NK-92 treated with Interleukin-12 subunit alpha and Interleukin-12 subunit beta, amount 100 ng/mL, for 24 hours (cell line): ENCODE data around the gene SWI5.

Experiments
- DNase-seq: peaks from one replicate; lab custom pipeline; 2025; lab: John Stamatoyannopoulos, UW

SWI5 gene

GRCh38 chr9:128321343-128321742 is 45.3 kb downstream of the SWI5 start:
- no peak for DNase-seq

GRCh38 chr9:128321879-128322403 is 45.9 kb downstream of the SWI5 start:
- no peak for DNase-seq

GRCh38 chr9:128322404-128323211 is 46.5 kb downstream of the SWI5 start, which contains the start of the genes COQ4 and TRUB2:
TSS of gene COQ4 (plus strand) at chr9:128322839. CDS start at chr9:128322859, 20 bp downstream.
TSS of gene TRUB2 (minus strand) at chr9:128322447. CDS start at chr9:128322408, 39 bp downstream.
- DNase-seq = peak; percentile 79

- DNase-seq = no peak
Observed at GRCh38 chr9:128323212-128323730, 47.2 kb downstream of the SWI5 start.

- DNase-seq = no peak
Observed at GRCh38 chr9:128323791-128324190, 47.7 kb downstream of the SWI5 start.

GRCh38 chr9:128324401-128324800 is 48.3 kb downstream of the SWI5 start:
- no peak for DNase-seq

GRCh38 chr9:128325629-128326028 is 49.6 kb downstream of the SWI5 start:
- no peak for DNase-seq

- no peak for DNase-seq
Observed at GRCh38 chr9:128333451-128333869, 57.4 kb downstream of the SWI5 start.

GRCh38 chr9:128335161-128335560 is 59.1 kb downstream of the SWI5 start:
- no peak for DNase-seq

GRCh38 chr9:128335914-128336313 is 59.8 kb downstream of the SWI5 start:
- no peak for DNase-seq

- no peak for DNase-seq
Observed at GRCh38 chr9:128337936-128338335, 61.9 kb downstream of the SWI5 start.
